Lung microvascular endothelial cell (primary cell): ENCODE measurements around the gene CHTF18. TPM values are rescaled to one million over a fixed set of nuclear protein-coding genes. Genes with fewer than 3 reads are reported as not detected.

Experiments
- DNase-seq, 2 donors: peaks; one replicate each; pipeline versions ENCODE4 v3.0.0 to v3.0.0-alpha.2; 2010; ENCODE audit warnings: low read depth in 2 of 2
- total RNA-seq: library from RNA; depleted of rRNA; stranded (reverse); fragments of >200 nt; gene quantifications from 2 replicates; pipeline ENCODE4 v1.2.1, GENCODE V29; 2014

Gene CHTF18
- total RNA-seq, 1 donor from 2014 or later: 4.8 TPM

- DNase-seq: no peak
Observed at GRCh38 chr16:760065-760464, 28.4 kb upstream of the CHTF18 start.

GRCh38 chr16:760545-761343 lies 27.7 kb upstream of the CHTF18 start, which contains the start of gene MSLN:
TSS of gene MSLN (plus strand) at chr16:760734. CDS start at chr16:762681, 1,947 bp downstream.
- DNase-seq: no peak

- DNase-seq: no peak
Observed at GRCh38 chr16:761625-762513, 26.6 kb upstream of the CHTF18 start.

GRCh38 chr16:762595-763268 lies 25.7 kb upstream of the CHTF18 start:
- no peak for DNase-seq

GRCh38 chr16:763369-764183 lies 24.8 kb upstream of the CHTF18 start:
- no peak for DNase-seq

GRCh38 chr16:764184-764750 lies 24.2 kb upstream of the CHTF18 start:
- no peak for DNase-seq

GRCh38 chr16:764848-765487 lies 23.5 kb upstream of the CHTF18 start:
- DNase-seq: no peak

- no peak for DNase-seq
Observed at GRCh38 chr16:765488-765865, 22.9 kb upstream of the CHTF18 start.

GRCh38 chr16:766008-766819 lies 22.2 kb upstream of the CHTF18 start:
- DNase-seq: no peak

- DNase-seq: no peak
Observed at GRCh38 chr16:766820-767640, 21.4 kb upstream of the CHTF18 start.

- DNase-seq: no peak
Observed at GRCh38 chr16:767743-768235, 20.6 kb upstream of the CHTF18 start.

GRCh38 chr16:768428-768827 lies 20.0 kb upstream of the CHTF18 start:
- no peak for DNase-seq

GRCh38 chr16:769184-769784 lies 19.1 kb upstream of the CHTF18 start:
- DNase-seq: no peak

GRCh38 chr16:769934-770333 lies 18.5 kb upstream of the CHTF18 start:
- no peak for DNase-seq

GRCh38 chr16:770411-770810 lies 18.0 kb upstream of the CHTF18 start:
- DNase-seq: no peak

GRCh38 chr16:772959-773358 lies 15.5 kb upstream of the CHTF18 start:
- no peak for DNase-seq

- no peak for DNase-seq
Observed at GRCh38 chr16:774086-775001, 14.1 kb upstream of the CHTF18 start.
